Measurements from ENCODE around the gene FOXE1. TPM values are rescaled to one million over a fixed set of nuclear protein-coding genes. Genes with fewer than 3 reads are reported as not detected.

Gene FOXE1
- total RNA-seq, 4 donors from 2014 or later: 7.1 to 17.4 (median 12.4) TPM

- H3K36me3 ChIP-seq: no peaks in the 10 kb centered on the region
- H3K4me1 ChIP-seq: peaks cover 21 to 78% (median 26%) of the 10 kb centered on the region in 3 donors
- TF ChIP-seq, protein P1, sequence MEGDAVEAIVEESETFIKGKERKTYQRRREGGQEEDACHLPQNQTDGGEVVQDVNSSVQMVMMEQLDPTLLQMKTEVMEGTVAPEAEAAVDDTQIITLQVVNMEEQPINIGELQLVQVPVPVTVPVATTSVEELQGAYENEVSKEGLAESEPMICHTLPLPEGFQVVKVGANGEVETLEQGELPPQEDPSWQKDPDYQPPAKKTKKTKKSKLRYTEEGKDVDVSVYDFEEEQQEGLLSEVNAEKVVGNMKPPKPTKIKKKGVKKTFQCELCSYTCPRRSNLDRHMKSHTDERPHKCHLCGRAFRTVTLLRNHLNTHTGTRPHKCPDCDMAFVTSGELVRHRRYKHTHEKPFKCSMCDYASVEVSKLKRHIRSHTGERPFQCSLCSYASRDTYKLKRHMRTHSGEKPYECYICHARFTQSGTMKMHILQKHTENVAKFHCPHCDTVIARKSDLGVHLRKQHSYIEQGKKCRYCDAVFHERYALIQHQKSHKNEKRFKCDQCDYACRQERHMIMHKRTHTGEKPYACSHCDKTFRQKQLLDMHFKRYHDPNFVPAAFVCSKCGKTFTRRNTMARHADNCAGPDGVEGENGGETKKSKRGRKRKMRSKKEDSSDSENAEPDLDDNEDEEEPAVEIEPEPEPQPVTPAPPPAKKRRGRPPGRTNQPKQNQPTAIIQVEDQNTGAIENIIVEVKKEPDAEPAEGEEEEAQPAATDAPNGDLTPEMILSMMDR (IDR thresholded peaks at IDR 0.05): no peak
- no peak for TF ChIP-seq POLR2A (IDR thresholded peaks at IDR 0.05)
- 53% methylated on average over 5 to 8 of the region's 8 CpGs for WGBS, 2 donors
- H3K4me3 ChIP-seq: no peak overlapping the region
- H3K27ac ChIP-seq: no peak overlapping the region
- intact Hi-C loops (cut with DNase I): no loop called here
- DNase-seq: no peak
- H3K9me3 ChIP-seq: no peaks in the 10 kb centered on the region
- H3K27me3 ChIP-seq: peaks cover 8 to 99% (median 15%) of the 10 kb centered on the region in 4 donors
Measured at GRCh38 chr9:97855486-97855875, 2.5 kb downstream of the FOXE1 start.

DNA sequence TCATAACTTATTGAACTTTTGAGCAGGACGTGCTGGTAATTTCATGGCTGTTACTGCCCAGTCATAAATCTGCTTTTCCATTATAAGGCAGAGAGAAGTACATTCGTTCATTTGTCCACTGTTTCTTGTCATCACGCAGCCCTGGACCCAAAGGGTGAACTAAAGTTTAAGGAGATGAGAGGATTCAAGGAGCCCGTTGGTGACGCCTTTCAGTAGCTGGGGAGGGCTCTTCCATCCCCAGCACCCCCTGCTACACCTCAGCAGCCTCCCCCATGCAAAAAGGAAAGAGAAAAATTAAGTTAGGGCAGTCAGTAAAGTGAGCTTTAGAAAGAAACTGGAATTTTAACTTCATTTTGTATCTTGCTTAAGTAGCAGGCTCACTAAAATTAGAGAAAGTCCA is 2.9 kb downstream of the FOXE1 start:
- WGBS, 2 donors: 36 to 40% methylated on average over 5 of the region's 5 CpGs

GRCh38 chr9:97856857-97857605 is 4.0 kb downstream of the FOXE1 start:
- DNase-seq: no peak

More for the DNA sequence above, 2.9 kb downstream of the FOXE1 start:
- H3K9me3 ChIP-seq: no peaks in the 10 kb centered on the region
- TF ChIP-seq POLR2A (IDR thresholded peaks at IDR 0.05): no peak
- intact Hi-C loops (cut with DNase I): no loop called here
- H3K27ac ChIP-seq: no peak overlapping the region
- peaks cover 21 to 79% (median 26%) of the 10 kb centered on the region in 3 donors for H3K4me1 ChIP-seq
- no peak for DNase-seq
- peaks cover 8 to 99% (median 15%) of the 10 kb centered on the region in 4 donors for H3K27me3 ChIP-seq
- no peaks in the 10 kb centered on the region for H3K36me3 ChIP-seq
- H3K4me3 ChIP-seq: no peak overlapping the region

GRCh38 chr9:97857606-97858392 is 4.8 kb downstream of the FOXE1 start:
- no peak for TF ChIP-seq POLR2A (IDR thresholded peaks at IDR 0.05)
- TF ChIP-seq, protein P1 (IDR thresholded peaks at IDR 0.05): no peak
- H3K4me3 ChIP-seq: no peak overlapping the region
- H3K4me1 ChIP-seq: peaks cover 13 to 64% (median 17%) of the 10 kb centered on the region in 3 donors
- H3K36me3 ChIP-seq: no peaks in the 10 kb centered on the region
- intact Hi-C loops (cut with DNase I): no loop called here
- no peak overlapping the region for H3K27ac ChIP-seq
- H3K9me3 ChIP-seq: no peaks in the 10 kb centered on the region
- 45 to 46% methylated on average over 31 to 38 of the region's 54 CpGs for WGBS, 2 donors
- H3K27me3 ChIP-seq: peaks cover 5 to 93% (median 9%) of the 10 kb centered on the region in 4 donors
- DNase-seq: no peak

More at GRCh38 chr9:97856857-97857605, 4.0 kb downstream of the FOXE1 start:
- Histone ChIP-seq H3K36me3 (no peaks in the 10 kb centered on the region), H3K9me3 (no peaks in the 10 kb centered on the region), H3K27ac (no peak overlapping the region), H3K4me1 (peaks cover 16 to 68% (median 24%) of the 10 kb centered on the region in 3 donors), H3K27me3 (peaks cover 7 to 99% (median 10%) of the 10 kb centered on the region in 4 donors), H3K4me3 (no peak overlapping the region)
- WGBS, 2 donors: 31 to 49% methylated on average over 13 to 15 of the region's 15 CpGs
- intact Hi-C loops (cut with DNase I): no loop called here
- TF ChIP-seq, protein P1 (IDR thresholded peaks at IDR 0.05): no peak
- TF ChIP-seq POLR2A (IDR thresholded peaks at IDR 0.05): no peak

GRCh38 chr9:97858393-97858713 is 5.3 kb downstream of the FOXE1 start:
- intact Hi-C loops (cut with DNase I): no loop called here
- Histone ChIP-seq H3K4me3 (no peak overlapping the region), H3K27ac (no peak overlapping the region), H3K9me3 (no peaks in the 10 kb centered on the region), H3K4me1 (peaks cover 12 to 64% (median 16%) of the 10 kb centered on the region in 3 donors), H3K36me3 (no peaks in the 10 kb centered on the region), H3K27me3 (peaks cover 2 to 92% (median 6%) of the 10 kb centered on the region in 4 donors)
- DNase-seq: no peak
- WGBS, 2 donors: 56 to 57% methylated on average over 5 to 6 of the region's 6 CpGs
- no peak for TF ChIP-seq POLR2A (IDR thresholded peaks at IDR 0.05)
- TF ChIP-seq, protein P1 (IDR thresholded peaks at IDR 0.05): no peak

Data from esophagus squamous epithelium (tissue), 5 donors.